ENCODE results near the gene CELF4. TPM values are rescaled to one million over a fixed set of nuclear protein-coding genes. Genes with fewer than 3 reads are reported as not detected.

CELF4 gene
- total and polyA plus RNA-seq, 2 of the 4 experiments (the other 2 are of a cell fraction), result not detected

GRCh38 chr18:37456395-37456794 is 109.2 kb downstream of the CELF4 start:
- dilution Hi-C loops (cut with HindIII; ENCODE audit: low sequenced_read_pairs, unreplicated experiment) (no loop called here), in situ Hi-C loops (cut with MboI; ENCODE audit: low sequenced_read_pairs) (no loop called here), intact Hi-C loops (cut with micrococcal nuclease) (no loop called here)
- no peak overlapping the region for H3K4ac ChIP-seq (ENCODE audit: low read depth, low read length)
- H2BK15ac ChIP-seq (ENCODE audit: low read depth, low read length), result no peak overlapping the region
- H3K9me1 ChIP-seq (ENCODE audit: insufficient read depth, low read length), result no peaks in the 10 kb centered on the region
- no peak overlapping the region for H2BK120ac ChIP-seq (ENCODE audit: low read depth, low read length)
- H3K27ac ChIP-seq (ENCODE audit: insufficient read depth, low read length), result no peak overlapping the region
- H3K27me3 ChIP-seq (ENCODE audit: control insufficient read depth, insufficient read depth, low read length), result peaks cover 19% of the 10 kb centered on the region; the same call in 1 of the 2 replicates
- no peak overlapping the region for H2AK9ac ChIP-seq (replicated peaks; ENCODE audit: low read depth, low read length, poor library complexity)
- H3K23ac ChIP-seq (ENCODE audit: low read depth, low read length), result no peak overlapping the region
- no TSS peak for BruUV-seq (replicated peaks)
- H3K18ac ChIP-seq (ENCODE audit: low read depth, low read length), result no peak overlapping the region
- no peak overlapping the region for H4K91ac ChIP-seq (ENCODE audit: insufficient read depth, low read depth, low read length)
- H3K4me1 ChIP-seq (ENCODE audit: control insufficient read depth, insufficient read depth, low read length), result peaks cover 8% of the 10 kb centered on the region; the same call in 1 of the 2 replicates
- H4K20me1 ChIP-seq (ENCODE audit: insufficient read depth, low read length), result no peaks in the 10 kb centered on the region
- ChIA-PET CTCF (no interaction called here), POLR2A (ENCODE audit: unreplicated experiment) (no interaction called here)
- H4K5ac ChIP-seq (ENCODE audit: low read depth, low read length), result no peak overlapping the region
- H3K14ac ChIP-seq (replicated peaks; ENCODE audit: low read depth, low read length), result no peak overlapping the region
- H3K9ac ChIP-seq (ENCODE audit: low read depth, low read length), result no peak overlapping the region
- H3K56ac ChIP-seq (ENCODE audit: extremely low read depth, insufficient read depth, low read length), result no peak overlapping the region
- no peak overlapping the region for H2BK5ac ChIP-seq (ENCODE audit: low read depth, low read length, poor library complexity, severe bottlenecking)
- no peaks in the 10 kb centered on the region for H3K36me3 ChIP-seq (ENCODE audit: control insufficient read depth, insufficient read depth, low read length)
- H3K79me1 ChIP-seq (ENCODE audit: low read depth in 1 of 2, low read length in 2 of 2), result no peaks in the 10 kb centered on the region
- TF ChIP-seq SMC3 (IDR thresholded peaks at IDR 0.05; ENCODE audit: low read depth, low read length) (no peak), FOS (IDR thresholded peaks at IDR 0.05; ENCODE audit: low read depth, low read length) (no peak), MAFK (IDR thresholded peaks at IDR 0.05; ENCODE audit: low read depth, low read length) (no peak), ELK1 (IDR thresholded peaks at IDR 0.05; ENCODE audit: borderline replicate concordance, low read depth, low read length) (no peak), MAZ (IDR thresholded peaks at IDR 0.05; ENCODE audit: borderline replicate concordance, low read depth, low read length) (no peak), RFX5 (IDR thresholded peaks at IDR 0.05; ENCODE audit: low read depth, low read length) (no peak), RAD21 (IDR thresholded peaks at IDR 0.05; ENCODE audit: low read length) (no peak; the same call in 1 of the 2 replicates), CHD1 (IDR thresholded peaks at IDR 0.05; ENCODE audit: low read depth, low read length) (no peak), CEBPB (IDR thresholded peaks at IDR 0.05; ENCODE audit: low read depth, low read length) (no peak), POLR2A (IDR thresholded peaks at IDR 0.05; ENCODE audit: low read depth, low read length) (no peak), RCOR1 (IDR thresholded peaks at IDR 0.05; ENCODE audit: insufficient replicate concordance, low read length) (no peak), MXI1 (IDR thresholded peaks at IDR 0.05; ENCODE audit: borderline replicate concordance, low read depth, low read length) (no peak), NFE2L2 (IDR thresholded peaks at IDR 0.05; ENCODE audit: low read depth, low read length) (no peak), BHLHE40 (IDR thresholded peaks at IDR 0.05; ENCODE audit: low read depth, low read length) (no peak)
- TF ChIP-seq, protein P1, sequence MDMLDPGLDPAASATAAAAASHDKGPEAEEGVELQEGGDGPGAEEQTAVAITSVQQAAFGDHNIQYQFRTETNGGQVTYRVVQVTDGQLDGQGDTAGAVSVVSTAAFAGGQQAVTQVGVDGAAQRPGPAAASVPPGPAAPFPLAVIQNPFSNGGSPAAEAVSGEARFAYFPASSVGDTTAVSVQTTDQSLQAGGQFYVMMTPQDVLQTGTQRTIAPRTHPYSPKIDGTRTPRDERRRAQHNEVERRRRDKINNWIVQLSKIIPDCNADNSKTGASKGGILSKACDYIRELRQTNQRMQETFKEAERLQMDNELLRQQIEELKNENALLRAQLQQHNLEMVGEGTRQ (IDR thresholded peaks at IDR 0.05; ENCODE audit: low read depth, low read length), result no peak
- TF ChIP-seq, protein P2, sequence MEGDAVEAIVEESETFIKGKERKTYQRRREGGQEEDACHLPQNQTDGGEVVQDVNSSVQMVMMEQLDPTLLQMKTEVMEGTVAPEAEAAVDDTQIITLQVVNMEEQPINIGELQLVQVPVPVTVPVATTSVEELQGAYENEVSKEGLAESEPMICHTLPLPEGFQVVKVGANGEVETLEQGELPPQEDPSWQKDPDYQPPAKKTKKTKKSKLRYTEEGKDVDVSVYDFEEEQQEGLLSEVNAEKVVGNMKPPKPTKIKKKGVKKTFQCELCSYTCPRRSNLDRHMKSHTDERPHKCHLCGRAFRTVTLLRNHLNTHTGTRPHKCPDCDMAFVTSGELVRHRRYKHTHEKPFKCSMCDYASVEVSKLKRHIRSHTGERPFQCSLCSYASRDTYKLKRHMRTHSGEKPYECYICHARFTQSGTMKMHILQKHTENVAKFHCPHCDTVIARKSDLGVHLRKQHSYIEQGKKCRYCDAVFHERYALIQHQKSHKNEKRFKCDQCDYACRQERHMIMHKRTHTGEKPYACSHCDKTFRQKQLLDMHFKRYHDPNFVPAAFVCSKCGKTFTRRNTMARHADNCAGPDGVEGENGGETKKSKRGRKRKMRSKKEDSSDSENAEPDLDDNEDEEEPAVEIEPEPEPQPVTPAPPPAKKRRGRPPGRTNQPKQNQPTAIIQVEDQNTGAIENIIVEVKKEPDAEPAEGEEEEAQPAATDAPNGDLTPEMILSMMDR (conservative IDR thresholded peaks at IDR 0.05; ENCODE audit: low read depth, low read length), result no peak
- no peak overlapping the region for H2AK5ac ChIP-seq (ENCODE audit: low read depth, low read length)
- no peak overlapping the region for H3K4me2 ChIP-seq (ENCODE audit: low read depth, low read length)
- no peak overlapping the region for H4K8ac ChIP-seq (ENCODE audit: low read depth in 2 of 2, low read length in 2 of 2)
- ATAC-seq (ENCODE audit: low read depth) (no peak), DNase-seq (no peak)
- H3K9me3 ChIP-seq (ENCODE audit: control insufficient read depth, insufficient read depth, low read length), result no peaks in the 10 kb centered on the region
- no peak overlapping the region for H2BK20ac ChIP-seq (ENCODE audit: low read depth, low read length)
- H3K4me3 ChIP-seq (ENCODE audit: insufficient read depth, low read depth, low read length), result no peak overlapping the region
- H2AFZ ChIP-seq (replicated peaks; ENCODE audit: low read length, poor library complexity), result no peak overlapping the region
- WGBS, 2 experiments (ENCODE audit: extremely low coverage in 2 of 2, insufficient read length in 1 of 2), result 50% methylated on average over 2 of the region's 5 CpGs; no CpG with 5 or more reads in 1 of the 2 experiments
